GM21737 (cell line): ENCODE data around the gene PGBD2.
"Not testable (repeated sequence)": the region's sequence is repeated elsewhere in the genome, so short reads cannot be mapped to it uniquely, and the experiment has no call there.

Experiments used
- ATAC-seq: cut with Tn5 transposase; IDR thresholded peaks from one replicate; pipeline ENCODE4 v1.9.1; 2021; ENCODE audit warnings: mild to moderate bottlenecking, moderate library complexity; ENCODE audit not compliant: unreplicated experiment

Gene PGBD2

GRCh38 chr1:248886237-248886895, 19.7 kb upstream of the PGBD2 start:
- ATAC-seq: no peak

GRCh38 chr1:248889914-248890243, 16.2 kb upstream of the PGBD2 start:
- ATAC-seq: not testable (repeated sequence)

- ATAC-seq: no peak
These were observed 15.2 kb upstream of the PGBD2 start for GRCh38 chr1:248890549-248891498.

DNA sequence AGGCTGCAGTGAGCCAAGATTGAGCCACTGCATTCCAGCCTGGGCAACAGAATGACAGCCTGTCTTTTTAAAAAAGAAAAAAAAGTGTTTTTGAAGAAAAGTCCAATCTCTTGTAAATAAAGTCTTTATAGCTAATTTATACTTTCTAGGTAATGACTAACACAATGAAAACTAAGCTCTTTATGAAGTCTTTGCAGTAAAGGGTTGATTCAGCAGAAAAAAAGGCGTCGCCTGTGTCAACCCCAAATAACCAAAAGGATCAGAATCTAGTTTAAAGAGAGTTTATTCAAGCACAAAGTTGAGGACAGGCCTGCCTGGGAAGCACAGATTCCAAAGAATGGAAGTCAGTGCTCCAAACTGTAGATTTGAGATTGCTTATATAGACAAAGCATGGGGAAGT, 14.3 kb upstream of the PGBD2 start:
- no peak for ATAC-seq

- no peak for ATAC-seq
These were observed 13.4 kb upstream of the PGBD2 start for GRCh38 chr1:248892590-248892989.

DNA sequence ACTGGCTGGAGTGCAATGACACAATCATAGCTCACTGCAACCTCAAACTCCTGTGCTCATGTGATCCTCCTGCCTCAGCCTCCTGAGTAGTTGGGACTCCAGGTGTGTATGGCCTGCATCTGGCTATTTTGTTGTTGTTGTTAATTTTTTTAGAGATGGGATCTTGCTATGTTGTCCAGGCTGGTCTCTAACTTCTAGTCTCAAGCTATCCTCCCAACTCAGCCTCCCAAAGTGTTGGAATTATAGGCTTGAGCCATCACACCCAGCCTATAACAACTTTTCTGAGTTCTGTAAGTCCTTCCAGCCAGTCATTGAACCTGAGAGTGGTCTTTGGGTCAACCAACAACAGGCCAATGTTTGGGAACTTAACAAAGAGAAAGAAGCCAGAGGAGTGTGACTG, 11.2 kb upstream of the PGBD2 start:
- no peak for ATAC-seq

GRCh38 chr1:248897412-248898337, 8.4 kb upstream of the PGBD2 start:
- ATAC-seq: no peak

DNA sequence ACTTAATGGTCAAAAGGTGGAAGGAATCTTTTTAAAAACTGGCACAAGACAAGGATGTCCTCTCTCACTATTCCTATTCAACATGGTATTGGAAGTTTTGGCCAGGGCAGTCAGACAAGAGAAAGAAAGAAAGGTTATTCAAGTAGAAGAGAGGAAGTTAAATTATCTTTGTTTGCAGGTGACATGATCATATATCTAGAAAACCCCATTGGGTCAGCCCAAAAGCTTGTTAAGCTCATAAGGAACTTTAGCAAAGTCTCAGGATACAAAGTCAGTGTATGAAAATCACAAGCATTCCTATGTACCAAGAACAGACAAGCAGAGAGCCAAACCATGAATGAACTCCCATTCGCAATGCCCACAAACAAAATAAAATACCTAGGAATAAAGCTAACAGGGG, 5.4 kb upstream of the PGBD2 start:
- ATAC-seq: no peak

DNA sequence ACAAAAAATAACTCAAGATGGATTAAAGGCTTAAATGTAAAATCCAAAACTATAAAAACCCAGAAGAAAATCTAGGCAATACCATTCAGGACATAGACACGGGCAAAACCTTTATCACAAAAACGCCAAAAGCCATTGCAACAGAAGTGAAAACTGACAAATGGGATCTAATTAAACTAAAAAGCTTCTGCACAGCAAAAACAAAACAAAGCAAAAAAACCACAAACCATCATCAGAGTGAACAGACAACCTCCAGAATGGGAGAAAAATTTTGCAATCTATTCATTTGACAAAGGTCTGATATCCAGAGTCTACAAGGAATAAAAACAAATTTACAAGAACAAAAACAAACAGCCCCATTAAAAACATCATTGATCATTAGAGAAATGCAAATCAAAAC, 4.5 kb upstream of the PGBD2 start:
- no peak for ATAC-seq

GRCh38 chr1:248904437-248905216, 1.4 kb upstream of the PGBD2 start:
- ATAC-seq: no peak

DNA sequence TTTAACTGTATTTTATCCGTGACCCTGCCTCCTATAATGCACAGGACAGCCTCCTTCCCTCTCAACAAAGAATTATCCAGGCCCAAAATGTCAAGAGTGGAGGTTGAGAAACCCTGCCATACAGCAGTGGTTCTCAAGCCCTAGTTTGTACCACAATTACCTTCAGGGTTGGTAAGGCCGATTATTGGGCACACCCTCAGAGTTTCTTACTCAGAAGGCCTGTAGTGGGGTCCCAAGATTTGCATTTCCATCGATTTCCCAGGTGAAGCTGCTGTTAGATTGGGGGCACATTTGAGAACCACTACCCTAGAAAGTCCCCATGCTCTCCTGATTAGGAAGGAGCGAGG, 400 bp upstream of the PGBD2 start:
- ATAC-seq: no peak

DNA sequence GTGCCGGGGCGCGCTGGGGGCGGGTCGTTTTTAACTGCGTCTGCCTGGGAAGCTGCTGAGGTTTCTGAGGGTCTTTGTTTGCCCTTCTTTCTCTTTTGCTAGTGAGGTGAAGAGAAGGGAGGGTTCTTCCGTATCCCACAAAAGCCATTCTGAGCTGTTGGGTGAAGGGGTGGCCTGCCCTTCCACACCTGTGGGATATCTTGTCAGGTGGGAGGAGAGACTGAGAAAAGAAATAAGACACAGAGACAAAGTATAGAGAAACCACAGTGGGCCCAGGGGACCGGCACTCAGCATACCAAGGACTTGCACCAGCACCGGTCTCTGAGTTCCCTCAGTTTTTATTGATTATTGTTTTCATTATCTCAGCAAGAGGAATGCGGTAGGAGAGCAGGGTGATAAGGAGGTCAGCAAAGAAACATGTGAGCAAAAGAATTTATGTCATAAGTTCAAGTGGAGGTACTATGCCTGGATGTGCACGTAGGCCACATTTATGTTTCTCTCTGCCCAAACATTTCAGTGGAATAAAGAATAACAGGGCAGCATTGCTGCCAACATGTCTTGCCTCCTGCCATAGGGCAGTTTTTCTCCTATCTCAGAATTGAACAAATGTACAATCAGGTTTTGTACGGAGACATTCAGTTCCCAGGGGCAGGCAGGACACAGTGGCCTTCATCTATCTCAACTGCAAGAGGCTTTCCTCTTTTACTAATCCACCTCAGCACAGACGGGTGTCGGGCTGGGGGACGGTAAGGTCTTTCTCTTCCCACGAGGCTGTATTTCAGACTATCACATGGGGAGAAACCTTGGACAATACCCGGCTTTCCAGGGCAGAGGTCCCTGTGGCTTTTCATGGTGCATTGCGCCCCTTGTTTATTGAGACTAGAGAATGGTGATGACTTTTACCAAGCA, 972 bp downstream of the PGBD2 start:
- ATAC-seq: peak; percentile 4

DNA sequence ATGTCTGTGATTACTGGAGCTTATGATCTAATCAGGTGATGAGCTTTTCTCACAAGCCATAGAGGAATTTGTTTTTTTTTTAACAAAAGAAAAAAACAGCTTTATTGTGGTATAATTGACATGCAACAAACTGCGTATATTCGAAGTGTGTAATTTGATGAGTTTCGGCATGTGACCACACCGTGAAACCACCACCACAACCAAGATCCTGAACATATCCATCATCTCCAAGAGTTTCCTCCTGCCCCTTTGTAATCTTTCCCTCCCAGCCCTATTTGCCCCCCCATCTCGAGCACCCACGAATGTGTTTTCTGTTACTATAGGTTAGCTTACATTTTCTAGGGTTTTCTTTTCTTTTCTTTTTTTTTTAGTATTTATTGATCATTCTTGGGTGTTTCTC, 4.7 kb downstream of the PGBD2 start:
- ATAC-seq: no peak

DNA sequence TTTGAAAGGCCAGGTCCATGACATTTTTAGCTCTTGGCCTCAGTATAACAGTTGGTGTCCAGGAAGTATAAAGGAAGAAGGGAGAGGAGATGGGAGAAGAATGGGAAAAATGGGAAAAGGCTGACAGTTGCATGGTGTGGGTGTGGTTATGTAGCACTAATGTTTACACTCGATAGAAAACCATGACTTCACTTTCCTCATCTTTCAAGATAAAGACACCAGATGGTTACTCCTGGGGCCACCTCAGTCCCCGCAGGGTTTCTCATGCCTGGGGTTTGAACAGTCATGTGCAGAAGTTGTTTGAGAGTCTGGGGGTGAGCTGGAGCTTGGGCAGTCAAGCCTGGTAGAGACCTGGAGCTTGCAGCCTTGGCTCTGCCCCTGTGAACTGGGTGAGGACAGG, 7.9 kb downstream of the PGBD2 start:
- no peak for ATAC-seq

DNA sequence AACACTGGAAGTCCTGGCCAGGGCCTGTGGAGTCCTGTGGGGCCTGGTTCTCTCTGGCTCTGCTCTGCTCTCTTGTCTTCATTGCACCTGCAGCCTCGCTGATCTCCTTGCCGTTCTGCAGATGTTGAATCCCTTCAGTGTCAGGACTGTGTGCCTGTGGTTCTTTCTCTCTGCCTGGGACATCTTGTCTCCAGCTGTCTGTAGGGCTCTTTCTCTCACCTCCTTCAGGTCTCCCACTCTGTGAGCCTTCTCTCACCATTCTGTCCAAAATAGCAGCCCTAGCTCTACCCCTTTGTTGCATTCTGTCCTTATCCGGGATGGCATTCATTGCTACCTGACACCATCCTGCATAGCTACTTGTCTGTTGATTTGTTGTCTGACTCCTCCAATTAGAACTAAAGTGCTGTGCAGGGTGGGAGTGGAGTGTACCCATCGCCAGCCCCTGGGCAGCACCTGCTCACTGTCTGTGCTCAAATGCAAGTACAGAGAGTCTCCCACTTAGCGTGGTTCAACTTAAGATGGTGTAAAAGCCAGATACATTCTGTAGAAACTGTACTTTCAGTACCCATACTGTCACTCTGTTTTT, 8.9 kb downstream of the PGBD2 start:
- ATAC-seq: no peak

DNA sequence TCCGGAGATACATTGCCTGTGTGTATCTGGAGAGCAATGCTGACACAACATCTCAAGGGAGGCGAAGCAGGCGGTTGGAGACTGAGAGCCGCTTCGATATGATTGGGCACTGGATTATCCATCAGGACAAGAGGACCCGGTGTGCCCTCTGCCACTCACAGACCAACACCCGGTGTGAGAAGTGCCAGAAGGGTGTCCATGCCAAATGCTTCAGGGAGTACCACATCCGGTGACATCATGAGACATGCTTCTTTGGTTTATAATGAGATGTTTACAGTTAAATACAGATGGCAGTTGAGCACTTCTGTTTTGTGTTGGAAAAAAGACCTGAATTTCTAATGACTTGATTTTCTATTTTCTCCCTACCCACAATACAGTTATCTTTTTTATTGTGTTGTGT, 12.1 kb downstream of the PGBD2 start:
- no peak for ATAC-seq

DNA sequence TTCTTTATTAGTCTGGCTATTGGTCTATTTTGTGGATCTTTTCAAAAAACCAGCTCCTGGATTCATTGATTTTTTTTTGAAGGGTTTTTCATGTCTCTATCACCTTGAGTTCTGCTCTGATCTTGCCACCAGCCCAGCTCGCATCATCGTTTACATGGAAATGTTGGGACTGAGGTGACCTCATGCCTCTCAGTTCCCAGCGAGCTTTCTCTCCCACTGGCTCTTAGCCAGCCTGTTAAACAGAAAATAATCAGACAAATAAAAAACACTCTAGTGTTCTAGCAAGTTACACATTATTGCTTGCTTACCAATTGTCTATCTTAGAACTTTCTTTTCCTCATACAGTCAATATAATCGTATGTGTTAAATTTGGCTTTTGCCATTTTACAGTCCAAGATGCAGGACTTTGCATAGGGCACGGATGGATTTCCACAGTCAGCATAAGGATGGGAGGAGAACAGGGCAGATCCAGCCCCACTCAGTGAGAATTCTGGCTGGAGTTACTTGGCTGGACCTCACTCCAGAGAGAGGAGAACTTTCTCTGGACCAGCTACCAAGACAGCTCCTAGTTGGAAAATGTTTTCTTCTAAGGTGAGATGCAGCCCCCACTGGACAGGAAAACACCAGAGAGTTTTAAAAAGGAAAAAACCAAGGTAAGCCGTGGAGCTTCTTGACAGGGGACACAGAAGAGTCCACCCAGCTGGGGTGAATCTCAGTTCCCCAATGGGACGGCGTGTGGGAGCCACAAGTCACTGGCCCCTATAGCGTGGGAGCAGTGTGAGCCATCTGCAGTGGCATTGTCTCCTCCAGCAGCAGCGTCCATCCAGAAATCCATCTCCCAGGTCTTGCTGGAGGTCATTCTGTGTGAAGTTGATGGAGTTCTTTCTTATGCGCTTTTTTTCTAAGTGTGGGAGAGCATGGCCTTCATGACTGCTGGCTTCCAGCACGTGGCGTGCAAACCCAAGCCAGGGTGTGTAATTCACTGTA, 17.6 kb downstream of the PGBD2 start:
- no peak for ATAC-seq
